Pancreas (tissue), 10 donors: ENCODE data around the gene INO80. TPM values are rescaled to one million over a fixed set of nuclear protein-coding genes. Genes with fewer than 3 reads are reported as not detected.

ENCODE experiments used
- ATAC-seq, 4 donors: fragments of 200-7000 bp; cut with Tn5 transposase; one replicate each; pipeline versions ENCODE4 v1.8.0 to v1.9.1; 2020; ENCODE audit warnings: mild to moderate bottlenecking in 4 of 4, moderate library complexity in 4 of 4
- DNase-seq, 6 donors: peaks; one replicate each; pipeline ENCODE4 v3.0.0-alpha.2; 2020
- FAIRE-seq: peaks from 2 replicates; lab custom pipeline; 2012; peaks lifted over from hg19 to GRCh38; lab: Jason Lieb, UNC
- H3K27ac ChIP-seq, 4 donors: fragments of 200-600 bp; sonication (generic); 1 replicate in 3 of 4; 2 replicates in 1 of 4; pipeline versions ENCODE4 v1.5.0 to v1.8.0; 2020
- H3K27me3 ChIP-seq, 4 donors: fragments of 200-600 bp; one replicate each; pipeline ENCODE4 v1.8.0; 2021
- H3K36me3 ChIP-seq, 3 donors: fragments of 200-600 bp; sonication (generic) in 1 of 3; one replicate each; pipeline versions ENCODE4 v1.5.0 to v1.8.0; 2020 to 2021
- H3K4me1 ChIP-seq, 3 donors: fragments of 200-600 bp; one replicate each; pipeline ENCODE4 v1.8.0; 2021
- H3K4me3 ChIP-seq, 4 donors: fragments of 200-600 bp; sonication (generic) in 2 of 4; one replicate each; pipeline versions ENCODE4 v1.5.0 to v1.8.0; 2020 to 2021
- H3K9me3 ChIP-seq, 4 donors: fragments of 200-600 bp; one replicate each; pipeline ENCODE4 v1.8.0; 2021
- whole genome bisulfite sequencing, 2 donors: extraction: QIAGEN DNeasy Blood & Tissue Kit; methylation state at CpG; one replicate each; pipeline ENCODE4 v1.1.7; 2013; 5-methylcytosine and 5-hydroxymethylcytosine counted together
- intact Hi-C, 3 donors: fragments of 100-400 bp; cut with DNase I; formaldehyde crosslinking; loops; one replicate each; pipeline versions ENCODE4 v1.11.1 to v1.14.2; 2022
- polyA plus RNA-seq, 2 donors: library from polyadenylated mRNA; stranded (reverse); fragments of 200-250 nt; gene quantifications; one replicate each; pipeline ENCODE4 v1.2.3, GENCODE V29; 2013
- total RNA-seq, 6 donors: library from RNA; stranded (reverse); fragmentation: NEBNext Ultra II Directional in 4 of 6; extraction: Animal tissue kit (Norgen Biotek cat#: 25700) in 4 of 6; gene quantifications; one replicate each; pipeline versions ENCODE4 v1.2.1 to v1.2.4, GENCODE V29; 2021 to 2023
- TF ChIP-seq, protein P1 (sequence below), 4 donors: fragments of 200-600 bp; sonication (generic) in 3 of 4; IDR thresholded peaks; one replicate each; pipeline versions ENCODE4 v1.5.0 to v1.8.0; 2021; ENCODE audit warnings: antibody characterized with exemption in 4 of 4
- donor health status: healthy with polysubstance abuse.
- donor health status: DM: no; HTN: no; CAD: no; lungs with moderate emphysema.
- donor health status: DM: no; HTN: no; CAD: no.
- donor health status: control.
- donor health status: control.
- donor health status: Bipolar disorder and iron deficiency.
- donor health status: DM: yes; HTN: yes; CAD: no.
- donor health status: DM: no; HTN: no; CAD: no.
- donor health status: DM: no; HTN: no; CAD: no.
- donor health status: DM: yes; HTN: yes; CAD: no.

The INO80 gene
- total and polyA plus RNA-seq, 8 donors, result 4.7 to 11.7 (median 7.5) TPM

DNA sequence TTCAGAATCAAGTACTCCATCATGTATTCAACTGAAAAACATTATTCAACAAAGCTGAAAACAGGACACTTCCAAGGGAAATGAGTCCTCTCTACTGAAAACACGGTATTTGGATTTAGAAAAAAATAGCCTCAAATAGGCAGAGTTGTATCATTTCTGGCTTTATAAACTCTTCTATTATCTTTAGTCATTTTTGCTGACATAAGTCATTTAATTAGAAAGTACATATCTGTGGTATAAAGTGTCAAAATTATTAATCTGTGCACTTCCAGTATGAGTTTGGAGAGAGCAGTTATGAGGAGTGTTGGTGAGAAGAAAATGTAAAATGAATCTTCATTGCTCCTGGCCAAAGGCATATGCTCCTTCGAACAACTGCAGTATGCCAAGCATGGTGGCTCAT, 59.3 kb downstream of the INO80 start:
- 92 to 93% methylated on average over 2 of the region's 2 CpGs for WGBS, 2 donors
- Histone ChIP-seq H3K36me3 (peaks cover 0 to 56% (median 21%) of the 10 kb centered on the region in 3 donors), H3K27me3 (no peaks in the 10 kb centered on the region), H3K27ac (no peak overlapping the region), H3K4me1 (no peaks in the 10 kb centered on the region), H3K4me3 (no peak overlapping the region), H3K9me3 (no peaks in the 10 kb centered on the region)
- no peak for DNase-seq
- no peak for ATAC-seq
- TF ChIP-seq, protein P1, sequence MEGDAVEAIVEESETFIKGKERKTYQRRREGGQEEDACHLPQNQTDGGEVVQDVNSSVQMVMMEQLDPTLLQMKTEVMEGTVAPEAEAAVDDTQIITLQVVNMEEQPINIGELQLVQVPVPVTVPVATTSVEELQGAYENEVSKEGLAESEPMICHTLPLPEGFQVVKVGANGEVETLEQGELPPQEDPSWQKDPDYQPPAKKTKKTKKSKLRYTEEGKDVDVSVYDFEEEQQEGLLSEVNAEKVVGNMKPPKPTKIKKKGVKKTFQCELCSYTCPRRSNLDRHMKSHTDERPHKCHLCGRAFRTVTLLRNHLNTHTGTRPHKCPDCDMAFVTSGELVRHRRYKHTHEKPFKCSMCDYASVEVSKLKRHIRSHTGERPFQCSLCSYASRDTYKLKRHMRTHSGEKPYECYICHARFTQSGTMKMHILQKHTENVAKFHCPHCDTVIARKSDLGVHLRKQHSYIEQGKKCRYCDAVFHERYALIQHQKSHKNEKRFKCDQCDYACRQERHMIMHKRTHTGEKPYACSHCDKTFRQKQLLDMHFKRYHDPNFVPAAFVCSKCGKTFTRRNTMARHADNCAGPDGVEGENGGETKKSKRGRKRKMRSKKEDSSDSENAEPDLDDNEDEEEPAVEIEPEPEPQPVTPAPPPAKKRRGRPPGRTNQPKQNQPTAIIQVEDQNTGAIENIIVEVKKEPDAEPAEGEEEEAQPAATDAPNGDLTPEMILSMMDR (IDR thresholded peaks at IDR 0.05), result no peak
- no peak for FAIRE-seq
- intact Hi-C loops, result no loop called here

DNA sequence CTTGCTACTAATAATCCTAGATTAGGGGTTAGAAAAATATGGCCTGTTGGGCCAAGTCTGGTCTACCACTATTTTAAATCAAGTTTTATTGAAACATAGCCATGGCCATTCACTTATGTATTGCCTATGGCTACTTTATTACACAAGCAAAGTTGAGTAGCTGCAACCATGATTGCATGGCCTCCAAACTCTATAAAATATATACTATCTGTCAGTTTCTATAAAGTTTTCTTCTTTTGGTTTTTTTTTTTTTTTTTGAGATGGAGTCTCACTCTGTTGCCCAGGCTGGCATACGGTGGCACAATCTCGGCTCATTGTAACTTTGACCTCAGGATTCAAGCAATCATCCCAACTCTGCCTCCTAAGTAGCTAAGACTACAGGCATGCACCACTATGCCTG, 60.4 kb downstream of the INO80 start:
- DNase-seq, result no peak
- intact Hi-C loops, result no loop called here
- 94 to 100% methylated on average over 2 of the region's 2 CpGs for WGBS, 2 donors
- H3K27ac ChIP-seq, result no peak overlapping the region
- FAIRE-seq, result no peak
- ATAC-seq, result no peak
- H3K36me3 ChIP-seq, result peaks cover 0 to 53% (median 21%) of the 10 kb centered on the region in 3 donors
- H3K9me3 ChIP-seq, result no peaks in the 10 kb centered on the region
- H3K4me1 ChIP-seq, result no peaks in the 10 kb centered on the region
- H3K4me3 ChIP-seq, result no peak overlapping the region
- no peaks in the 10 kb centered on the region for H3K27me3 ChIP-seq
- TF ChIP-seq, protein P1 (IDR thresholded peaks at IDR 0.05), result no peak

DNA sequence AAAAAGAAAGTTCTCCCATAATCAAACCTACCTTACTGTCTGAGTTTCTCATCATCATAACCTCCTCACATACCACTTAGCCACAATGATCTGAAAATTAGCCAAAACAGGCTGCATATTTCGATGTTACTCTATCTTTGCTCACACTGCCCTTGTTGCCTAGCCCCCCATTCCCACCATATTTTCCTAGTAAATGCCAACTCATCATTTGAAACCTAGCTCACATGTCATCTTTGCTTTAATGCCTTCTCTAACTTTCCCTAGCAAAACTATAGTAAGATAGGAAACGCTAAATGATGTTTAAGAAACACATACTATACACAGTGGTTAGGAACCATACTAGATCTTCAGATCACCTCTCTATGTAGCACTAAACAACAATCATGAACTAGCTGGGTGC, 64.9 kb downstream of the INO80 start:
- Histone ChIP-seq H3K27me3 (no peaks in the 10 kb centered on the region), H3K9me3 (no peaks in the 10 kb centered on the region), H3K36me3 (peaks cover 3 to 50% (median 29%) of the 10 kb centered on the region in 3 donors), H3K4me1 (peaks cover 10 to 15% (median 10%) of the 10 kb centered on the region in 3 donors), H3K4me3 (no peak overlapping the region), H3K27ac (no peak overlapping the region)
- intact Hi-C loops, result no loop called here
- FAIRE-seq (no peak), ATAC-seq (no peak), DNase-seq (no peak)
- TF ChIP-seq, protein P1 (IDR thresholded peaks at IDR 0.05), result no peak
- 96 to 98% methylated on average over 2 of the region's 2 CpGs for WGBS, 2 donors

DNA sequence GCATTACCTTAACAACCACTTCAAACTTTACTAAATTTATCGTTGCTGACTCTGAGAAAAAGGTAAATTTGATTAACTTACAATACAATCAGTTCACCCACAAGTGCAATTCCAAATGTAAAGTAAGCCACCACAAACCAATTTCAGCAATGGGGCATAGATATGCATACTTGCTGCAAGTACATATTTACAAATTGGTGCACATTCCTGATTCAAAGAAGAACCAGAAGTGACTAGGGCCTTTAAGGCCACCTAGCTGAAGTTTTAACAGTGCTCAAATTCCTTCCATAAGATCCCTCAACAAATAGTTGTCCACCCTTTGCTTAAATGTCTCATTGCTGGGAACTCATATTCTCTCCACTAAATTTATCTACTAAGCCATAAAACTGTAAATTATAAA, 67.2 kb downstream of the INO80 start:
- DNase-seq (no peak), FAIRE-seq (no peak), ATAC-seq (peak in 1 of 4 donors; percentile 46)
- H3K9me3 ChIP-seq, result no peaks in the 10 kb centered on the region
- H3K4me3 ChIP-seq, result no peak overlapping the region
- H3K27ac ChIP-seq, result peak overlapping the region in 2 of 4 donors; percentile 9 to 61
- H3K4me1 ChIP-seq, result peaks cover 10 to 15% (median 10%) of the 10 kb centered on the region in 3 donors
- 29 to 34% methylated on average over 1 of the region's 1 CpG for WGBS, 2 donors
- TF ChIP-seq, protein P1 (IDR thresholded peaks at IDR 0.05), result no peak
- peaks cover 3 to 39% (median 20%) of the 10 kb centered on the region in 3 donors for H3K36me3 ChIP-seq
- intact Hi-C loops, result no loop called here
- H3K27me3 ChIP-seq, result no peaks in the 10 kb centered on the region

DNA sequence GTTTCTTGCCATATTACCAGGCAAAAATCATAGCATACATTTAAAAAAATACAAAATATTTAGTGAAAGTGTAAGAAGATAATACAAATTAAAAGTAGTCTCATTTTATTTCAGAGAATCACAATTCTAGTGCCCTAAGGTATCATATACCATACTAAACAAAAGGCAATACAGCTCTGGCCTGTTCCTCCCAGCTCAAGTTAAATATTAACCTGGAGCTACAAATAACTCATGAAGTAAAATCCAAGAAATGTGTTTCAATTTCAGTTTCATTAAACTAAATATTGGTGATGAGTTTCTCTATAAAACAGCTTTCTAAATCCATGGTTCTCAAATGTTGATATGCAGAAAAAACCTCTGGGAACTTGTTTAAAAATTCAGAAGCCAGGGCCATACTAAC, 67.7 kb downstream of the INO80 start:
- no peak overlapping the region for H3K4me3 ChIP-seq
- peaks cover 3 to 39% (median 20%) of the 10 kb centered on the region in 3 donors for H3K36me3 ChIP-seq
- H3K27me3 ChIP-seq, result no peaks in the 10 kb centered on the region
- DNase-seq, result no peak
- intact Hi-C loops, result no loop called here
- TF ChIP-seq, protein P1 (IDR thresholded peaks at IDR 0.05), result no peak
- FAIRE-seq, result peak; percentile 80
- H3K9me3 ChIP-seq, result no peaks in the 10 kb centered on the region
- peak overlapping the region in 2 of 4 donors; percentile 9 to 61 for H3K27ac ChIP-seq
- peak in 3 of 4 donors; percentile 69 to 91 (median 80) for ATAC-seq
- H3K4me1 ChIP-seq, result peaks cover 10 to 15% (median 10%) of the 10 kb centered on the region in 3 donors
